GM21528 (cell line): ENCODE data around the gene STN1.

Source experiments
- ATAC-seq: cut with Tn5 transposase; IDR thresholded peaks from one replicate; pipeline ENCODE4 v1.9.1; 2021; ENCODE audit warnings: mild to moderate bottlenecking, moderate library complexity; ENCODE audit not compliant: unreplicated experiment, low FRiP score

STN1 gene

GRCh38 chr10:103871006-103871405, 47.0 kb downstream of the STN1 start:
- no peak for ATAC-seq

GRCh38 chr10:103870516-103870915, 47.5 kb downstream of the STN1 start:
- ATAC-seq: no peak

- no peak for ATAC-seq
Observed at GRCh38 chr10:103869336-103869735, 48.6 kb downstream of the STN1 start.

GRCh38 chr10:103868200-103868599, 49.8 kb downstream of the STN1 start:
- no peak for ATAC-seq

GRCh38 chr10:103861505-103861904, 56.5 kb downstream of the STN1 start:
- no peak for ATAC-seq

GRCh38 chr10:103859161-103860086, 58.6 kb downstream of the STN1 start:
- no peak for ATAC-seq

- ATAC-seq: no peak
Observed at GRCh38 chr10:103858360-103858759, 59.6 kb downstream of the STN1 start.

- no peak for ATAC-seq
Observed at GRCh38 chr10:103856797-103857170, 61.2 kb downstream of the STN1 start.

- no peak for ATAC-seq
Observed at GRCh38 chr10:103855852-103856796, 61.9 kb downstream of the STN1 start.

GRCh38 chr10:103855424-103855823, 62.6 kb downstream of the STN1 start, which contains the start of gene SH3PXD2A:
SH3PXD2A (minus strand) TSS chr10:103855576; CDS start chr10:103855266, 310 bp downstream.
- no peak for ATAC-seq

- ATAC-seq: no peak
Observed at GRCh38 chr10:103854686-103855391, 63.1 kb downstream of the STN1 start.

- ATAC-seq: no peak
Observed at GRCh38 chr10:103854265-103854685, 63.7 kb downstream of the STN1 start.

- ATAC-seq: no peak
Observed at GRCh38 chr10:103853428-103854264, 64.3 kb downstream of the STN1 start.

GRCh38 chr10:103852856-103853255, 65.1 kb downstream of the STN1 start:
- no peak for ATAC-seq

- ATAC-seq: no peak
Observed at GRCh38 chr10:103852189-103852711, 65.7 kb downstream of the STN1 start.

- ATAC-seq: no peak
Observed at GRCh38 chr10:103851261-103851660, 66.7 kb downstream of the STN1 start.

GRCh38 chr10:103850572-103850895, 67.5 kb downstream of the STN1 start:
- ATAC-seq: no peak

GRCh38 chr10:103849880-103850571, 68.0 kb downstream of the STN1 start:
- no peak for ATAC-seq
